ENCODE data around the gene SEMA3E. TPM values are rescaled to one million over a fixed set of nuclear protein-coding genes. Genes with fewer than 3 reads are reported as not detected.

SEMA3E gene
- total RNA-seq, 1 experiment from 2014 or later: 2.5 TPM

DNA sequence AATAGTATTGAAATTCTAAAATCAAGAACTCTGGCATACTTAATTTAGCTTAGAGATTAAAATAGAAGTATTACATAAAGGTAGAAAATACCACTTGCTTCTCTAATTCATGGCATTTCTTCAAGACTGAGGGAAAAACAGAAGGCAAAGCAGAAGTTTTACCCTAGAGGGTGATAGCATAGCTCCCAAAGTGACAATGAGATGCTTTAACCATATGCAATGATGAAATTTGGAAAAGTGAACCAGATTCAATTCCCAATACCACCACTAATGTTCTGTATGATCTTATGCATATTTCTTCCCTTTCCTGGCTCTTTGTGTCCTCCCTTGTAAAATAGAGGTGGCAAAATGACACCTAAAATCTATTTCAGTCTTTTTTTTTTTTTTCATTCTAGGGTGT is 260.5 kb downstream of the SEMA3E start:
- H3K4me3 Mint-ChIP-seq: no peak overlapping the region
- DNase-seq (ENCODE audit: low spot score): no peak
- CTCF ChIA-PET: no interaction called here
- no peak overlapping the region for H3K27ac Mint-ChIP-seq
- POLR2A ChIA-PET: interaction anchor here (0.7 kb wide), 1 partner anchor 27 kb away, joined by 3 read pairs; no protein-coding TSS in a partner anchor
- no peaks in the 10 kb centered on the region for H3K4me1 Mint-ChIP-seq
- no peaks in the 10 kb centered on the region for H3K36me3 Mint-ChIP-seq
- no peaks in the 10 kb centered on the region for H3K27me3 Mint-ChIP-seq (ENCODE audit: low read depth)
- peaks cover 8% of the 10 kb centered on the region for H3K9me3 Mint-ChIP-seq
- no peak for ATAC-seq
- TF ChIP-seq ATF1 (CRISPR knock-in tag; IDR thresholded peaks at IDR 0.05) (no peak), NR3C1 (CRISPR knock-in tag; conservative IDR thresholded peaks at IDR 0.05; ENCODE audit: low read depth) (no peak), TCF7 (CRISPR knock-in tag; IDR thresholded peaks at IDR 0.05; ENCODE audit: low read depth) (no peak), FOXP1 (CRISPR knock-in tag; IDR thresholded peaks at IDR 0.05; ENCODE audit: borderline replicate concordance) (no peak), CBFB (CRISPR knock-in tag; IDR thresholded peaks at IDR 0.05; ENCODE audit: low read depth) (no peak), TP53 (CRISPR knock-in tag; IDR thresholded peaks at IDR 0.05) (no peak), ZNF121 (CRISPR knock-in tag; IDR thresholded peaks at IDR 0.05) (no peak), CREB1 (CRISPR knock-in tag; IDR thresholded peaks at IDR 0.05) (no peak)
- TF ChIP-seq, protein P1, sequence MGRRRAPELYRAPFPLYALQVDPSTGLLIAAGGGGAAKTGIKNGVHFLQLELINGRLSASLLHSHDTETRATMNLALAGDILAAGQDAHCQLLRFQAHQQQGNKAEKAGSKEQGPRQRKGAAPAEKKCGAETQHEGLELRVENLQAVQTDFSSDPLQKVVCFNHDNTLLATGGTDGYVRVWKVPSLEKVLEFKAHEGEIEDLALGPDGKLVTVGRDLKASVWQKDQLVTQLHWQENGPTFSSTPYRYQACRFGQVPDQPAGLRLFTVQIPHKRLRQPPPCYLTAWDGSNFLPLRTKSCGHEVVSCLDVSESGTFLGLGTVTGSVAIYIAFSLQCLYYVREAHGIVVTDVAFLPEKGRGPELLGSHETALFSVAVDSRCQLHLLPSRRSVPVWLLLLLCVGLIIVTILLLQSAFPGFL (CRISPR knock-in tag; IDR thresholded peaks at IDR 0.05; ENCODE audit: borderline replicate concordance): no peak
- TF ChIP-seq, protein P2, sequence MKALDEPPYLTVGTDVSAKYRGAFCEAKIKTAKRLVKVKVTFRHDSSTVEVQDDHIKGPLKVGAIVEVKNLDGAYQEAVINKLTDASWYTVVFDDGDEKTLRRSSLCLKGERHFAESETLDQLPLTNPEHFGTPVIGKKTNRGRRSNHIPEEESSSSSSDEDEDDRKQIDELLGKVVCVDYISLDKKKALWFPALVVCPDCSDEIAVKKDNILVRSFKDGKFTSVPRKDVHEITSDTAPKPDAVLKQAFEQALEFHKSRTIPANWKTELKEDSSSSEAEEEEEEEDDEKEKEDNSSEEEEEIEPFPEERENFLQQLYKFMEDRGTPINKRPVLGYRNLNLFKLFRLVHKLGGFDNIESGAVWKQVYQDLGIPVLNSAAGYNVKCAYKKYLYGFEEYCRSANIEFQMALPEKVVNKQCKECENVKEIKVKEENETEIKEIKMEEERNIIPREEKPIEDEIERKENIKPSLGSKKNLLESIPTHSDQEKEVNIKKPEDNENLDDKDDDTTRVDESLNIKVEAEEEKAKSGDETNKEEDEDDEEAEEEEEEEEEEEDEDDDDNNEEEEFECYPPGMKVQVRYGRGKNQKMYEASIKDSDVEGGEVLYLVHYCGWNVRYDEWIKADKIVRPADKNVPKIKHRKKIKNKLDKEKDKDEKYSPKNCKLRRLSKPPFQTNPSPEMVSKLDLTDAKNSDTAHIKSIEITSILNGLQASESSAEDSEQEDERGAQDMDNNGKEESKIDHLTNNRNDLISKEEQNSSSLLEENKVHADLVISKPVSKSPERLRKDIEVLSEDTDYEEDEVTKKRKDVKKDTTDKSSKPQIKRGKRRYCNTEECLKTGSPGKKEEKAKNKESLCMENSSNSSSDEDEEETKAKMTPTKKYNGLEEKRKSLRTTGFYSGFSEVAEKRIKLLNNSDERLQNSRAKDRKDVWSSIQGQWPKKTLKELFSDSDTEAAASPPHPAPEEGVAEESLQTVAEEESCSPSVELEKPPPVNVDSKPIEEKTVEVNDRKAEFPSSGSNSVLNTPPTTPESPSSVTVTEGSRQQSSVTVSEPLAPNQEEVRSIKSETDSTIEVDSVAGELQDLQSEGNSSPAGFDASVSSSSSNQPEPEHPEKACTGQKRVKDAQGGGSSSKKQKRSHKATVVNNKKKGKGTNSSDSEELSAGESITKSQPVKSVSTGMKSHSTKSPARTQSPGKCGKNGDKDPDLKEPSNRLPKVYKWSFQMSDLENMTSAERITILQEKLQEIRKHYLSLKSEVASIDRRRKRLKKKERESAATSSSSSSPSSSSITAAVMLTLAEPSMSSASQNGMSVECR (CRISPR knock-in tag; IDR thresholded peaks at IDR 0.05; ENCODE audit: borderline replicate concordance): no peak
- TF ChIP-seq, protein P3, sequence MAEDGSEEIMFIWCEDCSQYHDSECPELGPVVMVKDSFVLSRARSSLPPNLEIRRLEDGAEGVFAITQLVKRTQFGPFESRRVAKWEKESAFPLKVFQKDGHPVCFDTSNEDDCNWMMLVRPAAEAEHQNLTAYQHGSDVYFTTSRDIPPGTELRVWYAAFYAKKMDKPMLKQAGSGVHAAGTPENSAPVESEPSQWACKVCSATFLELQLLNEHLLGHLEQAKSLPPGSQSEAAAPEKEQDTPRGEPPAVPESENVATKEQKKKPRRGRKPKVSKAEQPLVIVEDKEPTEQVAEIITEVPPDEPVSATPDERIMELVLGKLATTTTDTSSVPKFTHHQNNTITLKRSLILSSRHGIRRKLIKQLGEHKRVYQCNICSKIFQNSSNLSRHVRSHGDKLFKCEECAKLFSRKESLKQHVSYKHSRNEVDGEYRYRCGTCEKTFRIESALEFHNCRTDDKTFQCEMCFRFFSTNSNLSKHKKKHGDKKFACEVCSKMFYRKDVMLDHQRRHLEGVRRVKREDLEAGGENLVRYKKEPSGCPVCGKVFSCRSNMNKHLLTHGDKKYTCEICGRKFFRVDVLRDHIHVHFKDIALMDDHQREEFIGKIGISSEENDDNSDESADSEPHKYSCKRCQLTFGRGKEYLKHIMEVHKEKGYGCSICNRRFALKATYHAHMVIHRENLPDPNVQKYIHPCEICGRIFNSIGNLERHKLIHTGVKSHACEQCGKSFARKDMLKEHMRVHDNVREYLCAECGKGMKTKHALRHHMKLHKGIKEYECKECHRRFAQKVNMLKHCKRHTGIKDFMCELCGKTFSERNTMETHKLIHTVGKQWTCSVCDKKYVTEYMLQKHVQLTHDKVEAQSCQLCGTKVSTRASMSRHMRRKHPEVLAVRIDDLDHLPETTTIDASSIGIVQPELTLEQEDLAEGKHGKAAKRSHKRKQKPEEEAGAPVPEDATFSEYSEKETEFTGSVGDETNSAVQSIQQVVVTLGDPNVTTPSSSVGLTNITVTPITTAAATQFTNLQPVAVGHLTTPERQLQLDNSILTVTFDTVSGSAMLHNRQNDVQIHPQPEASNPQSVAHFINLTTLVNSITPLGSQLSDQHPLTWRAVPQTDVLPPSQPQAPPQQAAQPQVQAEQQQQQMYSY (CRISPR knock-in tag; IDR thresholded peaks at IDR 0.05): no peak

DNA sequence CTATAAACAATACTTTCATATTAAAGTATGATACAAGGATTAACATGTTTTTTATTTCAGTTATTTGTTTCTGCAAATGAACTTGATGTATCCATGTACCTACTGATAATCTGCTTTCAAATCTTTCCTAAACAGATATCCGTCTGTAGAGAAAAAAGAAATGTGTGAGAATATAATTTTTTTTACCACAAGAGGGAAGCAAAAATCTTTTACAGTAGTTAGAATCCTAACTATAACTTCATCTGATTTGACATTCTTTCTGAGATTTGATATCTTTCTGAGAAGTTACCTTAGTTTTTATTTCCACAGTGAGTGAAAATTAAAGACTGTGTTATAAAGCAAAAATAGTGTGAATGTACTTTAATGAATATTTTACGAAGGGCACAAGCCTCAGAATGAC is 282.3 kb downstream of the SEMA3E start:
- ATAC-seq: no peak
- Mint-ChIP-seq H3K36me3 (no peaks in the 10 kb centered on the region), H3K4me1 (0 out of 2 replicates have a peak, but pooled peaks cover 1% of the 10 kb centered on the region), H3K27ac (no peak overlapping the region), H3K4me3 (no peak overlapping the region), H3K9me3 (no peaks in the 10 kb centered on the region), H3K27me3 (ENCODE audit: low read depth) (no peaks in the 10 kb centered on the region)
- ChIA-PET CTCF (no interaction called here), POLR2A (no interaction called here)
- TF ChIP-seq FOXK1 (CRISPR knock-in tag; IDR thresholded peaks at IDR 0.05) (no peak), NR1H2 (CRISPR knock-in tag; IDR thresholded peaks at IDR 0.05) (no peak), ATF1 (CRISPR knock-in tag; IDR thresholded peaks at IDR 0.05) (no peak), GTF2I (CRISPR knock-in tag; conservative IDR thresholded peaks at IDR 0.05) (no peak), MXD4 (CRISPR knock-in tag; IDR thresholded peaks at IDR 0.05; ENCODE audit: borderline replicate concordance) (no peak)
- no peak for DNase-seq (ENCODE audit: low spot score)
